CD4-positive, CD25-positive, alpha-beta regulatory T cell (primary cell): ENCODE results near the gene ASIC5. TPM values are rescaled to one million over a fixed set of nuclear protein-coding genes. Genes with fewer than 3 reads are reported as not detected.
"Not testable (repeated sequence)": the region's sequence is repeated elsewhere in the genome, so short reads cannot be mapped to it uniquely, and the experiment has no call there.

Source experiments
- ATAC-seq, 2 donors: fragments of 150-1000 bp; cut with Tn5 transposase; one replicate each; pipeline ENCODE4 v1.10.0; 2021; ENCODE audit warnings: low read depth in 2 of 2, moderate number of reproducible peaks in 2 of 2, moderate library complexity in 1 of 2
- DNase-seq, 3 donors: peaks; one replicate each; pipeline versions ENCODE4 v3.0.0 to v3.0.0-alpha.2; 2012 to 2022; ENCODE audit warnings: mixed read lengths in 1 of 3
- H3K27ac ChIP-seq: one replicate; pipeline ENCODE4 v1.7.0; 2013; ENCODE audit warnings: mild to moderate bottlenecking, low read length; ENCODE audit not compliant: insufficient read depth, poor library complexity, severe bottlenecking
- H3K27me3 ChIP-seq: one replicate; pipeline ENCODE4 v1.7.0; 2013; ENCODE audit warnings: low read length; ENCODE audit not compliant: control insufficient read depth, insufficient read depth
- H3K36me3 ChIP-seq: one replicate; pipeline ENCODE4 v1.7.0; 2013; ENCODE audit warnings: mild to moderate bottlenecking, low read length, moderate library complexity; ENCODE audit not compliant: control insufficient read depth, insufficient read depth
- H3K4me1 ChIP-seq: 2 replicates; pipeline ENCODE4 v1.7.0; 2013; ENCODE audit warnings: mild to moderate bottlenecking, low read length; ENCODE audit not compliant: insufficient read depth, control insufficient read depth, poor library complexity, severe bottlenecking
- H3K4me3 ChIP-seq: one replicate; pipeline ENCODE4 v1.7.0; 2013; ENCODE audit warnings: low read depth, mild to moderate bottlenecking, low read length, moderate library complexity
- H3K9me3 ChIP-seq, 2 experiments: 1 replicate in 1 of 2; 2 replicates in 1 of 2; pipeline ENCODE4 v1.7.0; 2013; ENCODE audit warnings: low read length in 2 of 2, mild to moderate bottlenecking in 1 of 2, moderate library complexity in 1 of 2; ENCODE audit not compliant: control insufficient read depth in 2 of 2
- H3K27ac Mint-ChIP-seq, 3 donors: one replicate each; pipeline ENCODE4 v1.8.0; 2020 to 2022; ENCODE audit warnings: mild to moderate bottlenecking in 3 of 3, mixed read lengths in 3 of 3, moderate library complexity in 2 of 3
- H3K27me3 Mint-ChIP-seq: one replicate; pipeline ENCODE4 v1.8.0; 2022; ENCODE audit warnings: mild to moderate bottlenecking, mixed read lengths
- H3K36me3 Mint-ChIP-seq: one replicate; pipeline ENCODE4 v1.8.0; 2020; ENCODE audit warnings: mixed read lengths
- H3K4me1 Mint-ChIP-seq, 4 donors: one replicate each; pipeline ENCODE4 v1.8.0; 2020 to 2022; ENCODE audit warnings: mixed read lengths in 4 of 4, mild to moderate bottlenecking in 1 of 4
- H3K4me3 Mint-ChIP-seq, 4 donors: one replicate each; pipeline ENCODE4 v1.8.0; 2020 to 2022; ENCODE audit warnings: mild to moderate bottlenecking in 4 of 4, mixed read lengths in 4 of 4, moderate library complexity in 3 of 4
- H3K9me3 Mint-ChIP-seq, 7 donors: one replicate each; pipeline ENCODE4 v1.8.0; 2020 to 2022; ENCODE audit warnings: mixed read lengths in 7 of 7, mild to moderate bottlenecking in 3 of 7, moderate library complexity in 2 of 7
- polyA plus RNA-seq, 4 donors: library from polyadenylated mRNA; unstranded; fragments of 300-500 nt; fragmentation: Illumina TruSeq; gene quantifications; one replicate each; pipeline ENCODE4 v1.2.3, GENCODE V29; 2021
- total RNA-seq: library from RNA; stranded (reverse); gene quantifications from one replicate; pipeline ENCODE4 v1.2.3, GENCODE V29; 2022

Gene ASIC5
- total and polyA plus RNA-seq, 5 donors from 2014 or later = not detected

GRCh38 chr4:155797581-155797980 is 68.5 kb downstream of the ASIC5 start:
- not testable (repeated sequence) for H3K9me3 Mint-ChIP-seq, H3K27ac Mint-ChIP-seq, H3K4me3 Mint-ChIP-seq, H3K36me3 ChIP-seq, H3K27ac ChIP-seq, H3K27me3 ChIP-seq, H3K4me3 ChIP-seq, H3K4me1 Mint-ChIP-seq, H3K4me1 ChIP-seq, ATAC-seq, H3K27me3 Mint-ChIP-seq, H3K36me3 Mint-ChIP-seq, H3K9me3 ChIP-seq, DNase-seq

- H3K36me3 Mint-ChIP-seq = no peaks in the 10 kb centered on the region
- peaks cover 5% of the 10 kb centered on the region for H3K27me3 Mint-ChIP-seq
- H3K9me3 Mint-ChIP-seq = no peaks in the 10 kb centered on the region
- Histone ChIP-seq H3K27me3 (no peaks in the 10 kb centered on the region), H3K36me3 (no peaks in the 10 kb centered on the region), H3K27ac (no peak overlapping the region), H3K4me3 (no peak overlapping the region), H3K9me3 (no peaks in the 10 kb centered on the region), H3K4me1 (no peaks in the 10 kb centered on the region)
- DNase-seq (no peak), ATAC-seq (no peak)
- H3K4me3 Mint-ChIP-seq = no peak overlapping the region
- H3K4me1 Mint-ChIP-seq = no peaks in the 10 kb centered on the region
- peak overlapping the region in 1 of 3 donors; percentile 34 for H3K27ac Mint-ChIP-seq
Measured at GRCh38 chr4:155795991-155796390, 70.1 kb downstream of the ASIC5 start.

GRCh38 chr4:155794589-155795236 is 71.4 kb downstream of the ASIC5 start:
- Mint-ChIP-seq H3K4me1 (no peaks in the 10 kb centered on the region), H3K9me3 (no peaks in the 10 kb centered on the region), H3K4me3 (no peak overlapping the region), H3K27ac (no peak overlapping the region), H3K27me3 (peaks cover 4% of the 10 kb centered on the region), H3K36me3 (no peaks in the 10 kb centered on the region)
- ATAC-seq = no peak
- H3K36me3 ChIP-seq = no peaks in the 10 kb centered on the region
- H3K4me1 ChIP-seq = no peaks in the 10 kb centered on the region
- DNase-seq = no peak
- no peak overlapping the region for H3K27ac ChIP-seq
- H3K27me3 ChIP-seq = no peaks in the 10 kb centered on the region
- H3K9me3 ChIP-seq = no peaks in the 10 kb centered on the region
- no peak overlapping the region for H3K4me3 ChIP-seq

- H3K4me1 ChIP-seq = no peaks in the 10 kb centered on the region
- ATAC-seq = no peak
- no peak overlapping the region for H3K27ac ChIP-seq
- H3K36me3 ChIP-seq = no peaks in the 10 kb centered on the region
- no peak overlapping the region for H3K4me3 ChIP-seq
- H3K9me3 ChIP-seq = no peaks in the 10 kb centered on the region
- H3K27me3 ChIP-seq = no peaks in the 10 kb centered on the region
- peaks cover 0 to 3% (median 0%) of the 10 kb centered on the region in 4 donors for H3K4me1 Mint-ChIP-seq
- H3K27ac Mint-ChIP-seq = no peak overlapping the region
- no peaks in the 10 kb centered on the region for H3K36me3 Mint-ChIP-seq
- no peaks in the 10 kb centered on the region for H3K27me3 Mint-ChIP-seq
- H3K9me3 Mint-ChIP-seq = no peaks in the 10 kb centered on the region
- no peak for DNase-seq
- no peak overlapping the region for H3K4me3 Mint-ChIP-seq
Measured at GRCh38 chr4:155789982-155790381, 76.1 kb downstream of the ASIC5 start.

GRCh38 chr4:155789391-155789790 is 76.7 kb downstream of the ASIC5 start:
- Mint-ChIP-seq H3K4me1 (peaks cover 0 to 3% (median 0%) of the 10 kb centered on the region in 4 donors), H3K9me3 (no peaks in the 10 kb centered on the region), H3K4me3 (no peak overlapping the region), H3K27ac (no peak overlapping the region), H3K27me3 (no peaks in the 10 kb centered on the region), H3K36me3 (no peaks in the 10 kb centered on the region)
- Histone ChIP-seq H3K36me3 (no peaks in the 10 kb centered on the region), H3K4me3 (no peak overlapping the region), H3K9me3 (no peaks in the 10 kb centered on the region), H3K27me3 (no peaks in the 10 kb centered on the region), H3K4me1 (no peaks in the 10 kb centered on the region), H3K27ac (no peak overlapping the region)
- no peak for ATAC-seq
- DNase-seq = no peak

GRCh38 chr4:155787113-155787710 is 78.9 kb downstream of the ASIC5 start:
- Mint-ChIP-seq H3K36me3 (no peaks in the 10 kb centered on the region), H3K4me3 (no peak overlapping the region), H3K9me3 (no peaks in the 10 kb centered on the region), H3K27ac (no peak overlapping the region), H3K4me1 (peaks cover 0 to 3% (median 0%) of the 10 kb centered on the region in 4 donors), H3K27me3 (no peaks in the 10 kb centered on the region)
- Histone ChIP-seq H3K36me3 (no peaks in the 10 kb centered on the region), H3K27me3 (no peaks in the 10 kb centered on the region), H3K4me3 (no peak overlapping the region), H3K4me1 (no peaks in the 10 kb centered on the region), H3K27ac (no peak overlapping the region), H3K9me3 (no peaks in the 10 kb centered on the region)
- DNase-seq (peak in 2 of 3 donors; percentile 8 to 38), ATAC-seq (no peak)

- H3K4me3 Mint-ChIP-seq = no peak overlapping the region
- H3K27me3 Mint-ChIP-seq = no peaks in the 10 kb centered on the region
- H3K27ac ChIP-seq = no peak overlapping the region
- H3K9me3 ChIP-seq = no peaks in the 10 kb centered on the region
- H3K4me1 ChIP-seq = no peaks in the 10 kb centered on the region
- DNase-seq (no peak), ATAC-seq (no peak)
- H3K36me3 Mint-ChIP-seq = no peaks in the 10 kb centered on the region
- H3K27ac Mint-ChIP-seq = no peak overlapping the region
- no peaks in the 10 kb centered on the region for H3K27me3 ChIP-seq
- no peaks in the 10 kb centered on the region for H3K36me3 ChIP-seq
- H3K4me3 ChIP-seq = no peak overlapping the region
- no peaks in the 10 kb centered on the region for H3K9me3 Mint-ChIP-seq
- H3K4me1 Mint-ChIP-seq = peaks cover 0 to 3% (median 0%) of the 10 kb centered on the region in 4 donors
Measured at GRCh38 chr4:155785828-155786227, 80.2 kb downstream of the ASIC5 start.

- Mint-ChIP-seq H3K36me3 (no peaks in the 10 kb centered on the region), H3K27me3 (no peaks in the 10 kb centered on the region)
Measured at GRCh38 chr4:155784637-155785036, 81.4 kb downstream of the ASIC5 start.

More at GRCh38 chr4:155784637-155785036, 81.4 kb downstream of the ASIC5 start:
- no peak for ATAC-seq
- Histone ChIP-seq H3K9me3 (no peaks in the 10 kb centered on the region), H3K4me1 (no peaks in the 10 kb centered on the region), H3K4me3 (no peak overlapping the region), H3K36me3 (no peaks in the 10 kb centered on the region), H3K27me3 (no peaks in the 10 kb centered on the region), H3K27ac (no peak overlapping the region)
- peaks cover 0 to 3% (median 0%) of the 10 kb centered on the region in 4 donors for H3K4me1 Mint-ChIP-seq
- H3K9me3 Mint-ChIP-seq = no peaks in the 10 kb centered on the region
- no peak overlapping the region for H3K27ac Mint-ChIP-seq
- H3K4me3 Mint-ChIP-seq = no peak overlapping the region
- no peak for DNase-seq
